Left renal cortex interstitium (tissue), 4 donors: ENCODE results near the gene MRPS18B. TPM values are rescaled to one million over a fixed set of nuclear protein-coding genes. Genes with fewer than 3 reads are reported as not detected.

Experiments used
- DNase-seq, 4 donors: peaks; one replicate each; pipeline ENCODE4 v3.0.0-alpha.2; 2013; ENCODE audit warnings: low read depth in 4 of 4, low spot score in 2 of 4, missing footprints in 1 of 4
- polyA plus RNA-seq, 4 donors: library from polyadenylated mRNA; unstranded; fragments of 120-200 nt; gene quantifications; one replicate each; pipeline ENCODE4 v1.2.1, GENCODE V29; 2013; ENCODE audit not compliant: insufficient read length in 4 of 4

Gene MRPS18B
- polyA plus RNA-seq, 4 donors: 58.9 to 66.8 (median 62.2) TPM

DNA sequence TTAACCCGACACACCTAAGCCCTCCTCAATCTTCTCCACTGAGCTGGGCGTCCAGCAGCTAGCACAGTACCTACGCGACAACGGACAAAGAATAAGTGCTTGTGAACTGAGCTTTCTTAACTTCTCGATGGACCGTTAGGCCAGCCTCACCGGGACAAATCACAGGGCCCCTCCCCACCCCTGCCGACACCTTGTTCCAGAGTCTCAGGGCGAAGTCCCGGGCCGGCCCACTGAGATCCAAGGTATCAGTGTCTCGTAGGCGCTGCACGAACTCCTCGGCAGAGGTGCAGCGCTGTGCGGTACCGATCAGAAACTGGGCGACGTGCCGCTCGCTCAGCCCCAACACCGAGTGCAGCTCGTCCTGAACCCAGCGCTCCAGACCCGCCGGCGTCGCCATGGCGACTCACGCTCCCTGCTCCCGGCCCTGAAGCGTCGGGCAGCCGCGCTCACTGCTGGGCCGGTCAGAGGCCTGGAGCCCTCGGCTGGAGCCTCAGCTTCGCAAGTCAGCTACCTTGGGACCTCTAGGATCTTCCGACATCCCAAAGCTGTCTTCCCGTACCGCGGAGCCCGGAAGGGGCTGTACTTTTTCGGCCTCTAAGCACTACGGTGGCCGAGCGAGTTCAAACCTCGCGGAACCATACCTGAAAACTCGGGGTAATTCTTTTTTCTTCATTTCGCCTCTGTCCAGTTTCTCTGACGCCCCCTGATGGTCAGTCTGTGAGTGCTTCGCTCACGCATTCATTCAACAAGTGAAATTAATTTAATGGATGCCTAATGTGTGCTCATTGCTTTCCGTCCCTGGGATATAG is 55.0 kb downstream of the MRPS18B start, which contains the start of gene DHX16:
TSS of gene DHX16 (minus strand) at position 562 of the 809 bp plus-strand sequence. CDS start at position 397, 165 bp downstream.
- peak; percentile 93 to 99 (median 94) for DNase-seq

Other genes starting within 250 kb of the MRPS18B start
- 100 to 1,000 TPM in 3 of 4 donors, 10 to 100 TPM in 1; 94.3 to 137 (median 116) TPM for gene HLA-E, start 128.3 kb upstream of the MRPS18B start, polyA plus RNA-seq
- 100 to 1,000 TPM in 2 of 4 donors, 10 to 100 TPM in 2; 82.4 to 106 (median 101) TPM for gene GNL1, start 61.4 kb upstream of the MRPS18B start, polyA plus RNA-seq
- 10 to 100 TPM; 26.7 to 41.2 (median 34.1) TPM for gene PRR3, start 60.5 kb upstream of the MRPS18B start, polyA plus RNA-seq
- gene ABCF1, start 46.4 kb upstream of the MRPS18B start, polyA plus RNA-seq: 10 to 100 TPM; 66.8 to 79.0 (median 71.5) TPM
- 10 to 100 TPM; 48.9 to 65.6 (median 52.5) TPM for gene PPP1R10, start 597 bp upstream of the MRPS18B start, polyA plus RNA-seq
- gene ATAT1, start 9.0 kb downstream of the MRPS18B start, polyA plus RNA-seq: 10 to 100 TPM; 26.8 to 67.5 (median 48.3) TPM
- gene C6orf136, start 29.3 kb downstream of the MRPS18B start, polyA plus RNA-seq: 10 to 100 TPM; 18.1 to 28.9 (median 24.8) TPM
- gene DHX16, start 55.2 kb downstream of the MRPS18B start, polyA plus RNA-seq: 10 to 100 TPM; 38.7 to 54.4 (median 44.6) TPM
- 10 to 100 TPM; 32.3 to 40.7 (median 37.6) TPM for gene PPP1R18, start 68.8 kb downstream of the MRPS18B start, polyA plus RNA-seq
- 10 to 100 TPM; 30.0 to 44.4 (median 36.6) TPM for gene NRM, start 73.1 kb downstream of the MRPS18B start, polyA plus RNA-seq
- gene MDC1, start 99.4 kb downstream of the MRPS18B start, polyA plus RNA-seq: 10 to 100 TPM; 32.7 to 55.5 (median 43.6) TPM
- 1,000 to 10,000 TPM; 1,069 to 1,330 (median 1,244) TPM for gene TUBB, start 102.5 kb downstream of the MRPS18B start, polyA plus RNA-seq
- gene FLOT1, start 124.8 kb downstream of the MRPS18B start, polyA plus RNA-seq: 100 to 1,000 TPM; 141 to 148 (median 146) TPM
- gene IER3, start 126.7 kb downstream of the MRPS18B start, polyA plus RNA-seq: 10 to 100 TPM; 19.0 to 29.8 (median 22.9) TPM